ENCODE results near the gene CKS1B. TPM values are rescaled to one million over a fixed set of nuclear protein-coding genes. Genes with fewer than 3 reads are reported as not detected.

Gene CKS1B
- polyA plus RNA-seq, 2 of the 4 experiments (the other 2 are of a cell fraction) = 356 to 725 TPM

- 81% methylated on average over 8 of the region's 8 CpGs for WGBS (ENCODE audit: missing lambda C conversion rate)
- Histone ChIP-seq H3K4me2 (no peak overlapping the region), H3K9me3 (no peaks in the 10 kb centered on the region), H3K4me3 (no peak overlapping the region), H3K27ac (no peak overlapping the region), H3K4me1 (peaks cover 11% of the 10 kb centered on the region; the same call in 2 of the 3 replicates)
- DNase-seq (ENCODE audit: low read depth in 1 of 2, low spot score in 1 of 2) (no peak), FAIRE-seq (no peak), ATAC-seq (no peak)
- TF ChIP-seq CHD4 (IDR thresholded peaks at IDR 0.05; ENCODE audit: borderline replicate concordance) (no peak), CEBPB (IDR thresholded peaks at IDR 0.05) (no peak), USF2 (IDR thresholded peaks at IDR 0.05) (no peak), RCOR1 (IDR thresholded peaks at IDR 0.05; ENCODE audit: low read depth, low read length) (no peak), ZNF302 (CRISPR knock-in tag; IDR thresholded peaks at IDR 0.05) (no peak), SMC3 (IDR thresholded peaks at IDR 0.05) (no peak), RFX5 (IDR thresholded peaks at IDR 0.05) (no peak), KDM5A (IDR thresholded peaks at IDR 0.05) (no peak), HES2 (IDR thresholded peaks at IDR 0.05) (no peak), MAFK (IDR thresholded peaks at IDR 0.05; ENCODE audit: partially characterized antibody) (no peak), JUNB (IDR thresholded peaks at IDR 0.05) (no peak), ZC3H11A (IDR thresholded peaks at IDR 0.05) (no peak), EHMT2 (IDR thresholded peaks at IDR 0.05; ENCODE audit: low read depth) (no peak), JUN (IDR thresholded peaks at IDR 0.05) (no peak)
- TF ChIP-seq, protein P1, sequence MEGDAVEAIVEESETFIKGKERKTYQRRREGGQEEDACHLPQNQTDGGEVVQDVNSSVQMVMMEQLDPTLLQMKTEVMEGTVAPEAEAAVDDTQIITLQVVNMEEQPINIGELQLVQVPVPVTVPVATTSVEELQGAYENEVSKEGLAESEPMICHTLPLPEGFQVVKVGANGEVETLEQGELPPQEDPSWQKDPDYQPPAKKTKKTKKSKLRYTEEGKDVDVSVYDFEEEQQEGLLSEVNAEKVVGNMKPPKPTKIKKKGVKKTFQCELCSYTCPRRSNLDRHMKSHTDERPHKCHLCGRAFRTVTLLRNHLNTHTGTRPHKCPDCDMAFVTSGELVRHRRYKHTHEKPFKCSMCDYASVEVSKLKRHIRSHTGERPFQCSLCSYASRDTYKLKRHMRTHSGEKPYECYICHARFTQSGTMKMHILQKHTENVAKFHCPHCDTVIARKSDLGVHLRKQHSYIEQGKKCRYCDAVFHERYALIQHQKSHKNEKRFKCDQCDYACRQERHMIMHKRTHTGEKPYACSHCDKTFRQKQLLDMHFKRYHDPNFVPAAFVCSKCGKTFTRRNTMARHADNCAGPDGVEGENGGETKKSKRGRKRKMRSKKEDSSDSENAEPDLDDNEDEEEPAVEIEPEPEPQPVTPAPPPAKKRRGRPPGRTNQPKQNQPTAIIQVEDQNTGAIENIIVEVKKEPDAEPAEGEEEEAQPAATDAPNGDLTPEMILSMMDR (IDR thresholded peaks at IDR 0.05) = no peak
- ChIA-PET POLR2A (no interaction called here), CTCF (interaction anchor here (0.8 to 1.4 kb wide), 5 partner anchors 15 to 461 kb away, joined by 3 to 4 read pairs (median 3); no protein-coding TSS in a partner anchor)
Observed at GRCh38 chr1:154940651-154941194, 33.8 kb upstream of the CKS1B start.

- peak overlapping the region in 1 of 2 experiments; percentile 27; a peak in 1 of 6 replicates for H3K27ac ChIP-seq
Observed at GRCh38 chr1:154941333-154942013, 33.0 kb upstream of the CKS1B start.

DNA sequence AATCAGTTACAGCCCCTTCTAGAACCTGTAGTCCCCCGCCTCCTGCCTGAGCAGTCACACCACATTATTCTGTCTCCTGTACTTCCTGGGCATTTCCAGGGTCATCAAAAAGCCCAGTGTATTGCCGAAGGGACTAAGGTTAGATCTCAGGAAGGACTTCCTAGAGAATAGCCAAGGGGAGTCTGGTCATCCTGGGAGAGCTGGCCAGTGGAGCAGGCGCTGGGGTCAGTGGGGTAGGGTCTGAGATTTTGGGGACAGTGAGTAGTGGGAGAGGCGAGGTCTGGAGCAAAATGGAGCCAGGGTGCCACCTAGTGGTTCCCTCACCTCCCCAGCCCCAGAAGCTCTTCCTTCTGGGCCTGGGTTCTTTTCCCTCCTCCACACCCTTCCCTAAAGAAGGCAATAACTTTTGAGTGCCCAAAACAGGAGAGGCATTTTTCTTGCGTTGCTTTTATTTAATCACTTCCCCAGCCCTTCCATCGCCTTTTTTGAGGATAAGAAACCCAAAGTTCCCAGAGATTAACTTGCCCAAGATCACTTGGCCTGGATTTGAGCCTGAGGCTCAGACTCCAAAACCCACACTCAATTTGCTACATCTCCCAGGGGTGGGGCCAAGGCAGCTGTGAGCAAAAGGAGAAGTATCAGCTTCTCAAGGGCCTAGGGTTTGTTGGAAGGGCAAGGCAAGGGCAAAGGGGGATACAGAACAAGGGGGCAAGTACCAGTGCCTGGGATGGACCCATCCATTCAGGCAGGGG is 30.7 kb upstream of the CKS1B start:
- DNase-seq (ENCODE audit: low read depth in 1 of 2, low spot score in 1 of 2) (peak; percentile 42 to 70), ATAC-seq (peak; percentile 71 to 85; a peak in 5 of 6 replicates), FAIRE-seq (no peak)
- TF ChIP-seq SMC3 (IDR thresholded peaks at IDR 0.05) = peak; percentile 75
- TF ChIP-seq CHD2 (IDR thresholded peaks at IDR 0.05; ENCODE audit: low read length, partially characterized antibody) = no peak
- TF ChIP-seq EP300 (IDR thresholded peaks at IDR 0.05) = no peak
- TF ChIP-seq, protein P2, sequence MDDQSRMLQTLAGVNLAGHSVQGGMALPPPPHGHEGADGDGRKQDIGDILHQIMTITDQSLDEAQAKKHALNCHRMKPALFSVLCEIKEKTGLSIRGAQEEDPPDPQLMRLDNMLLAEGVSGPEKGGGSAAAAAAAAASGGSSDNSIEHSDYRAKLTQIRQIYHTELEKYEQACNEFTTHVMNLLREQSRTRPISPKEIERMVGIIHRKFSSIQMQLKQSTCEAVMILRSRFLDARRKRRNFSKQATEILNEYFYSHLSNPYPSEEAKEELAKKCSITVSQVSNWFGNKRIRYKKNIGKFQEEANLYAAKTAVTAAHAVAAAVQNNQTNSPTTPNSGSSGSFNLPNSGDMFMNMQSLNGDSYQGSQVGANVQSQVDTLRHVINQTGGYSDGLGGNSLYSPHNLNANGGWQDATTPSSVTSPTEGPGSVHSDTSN (IDR thresholded peaks at IDR 0.05) = no peak
- peak; percentile 81 to 84 for TF ChIP-seq RAD21 (conservative IDR thresholded peaks at IDR 0.05 in 1 of 2, IDR thresholded peaks at IDR 0.05 in 1 of 2)
- TF ChIP-seq, protein P1 (IDR thresholded peaks at IDR 0.05) = peak; percentile 85
- ChIA-PET POLR2A (interaction anchor here (1.1 kb wide), 1 partner anchor 27 kb away, joined by 3 read pairs; the partner anchor contains the start of gene SHC1), CTCF (interaction anchor here (0.7 to 2.5 kb wide), 25 partner anchors 8 to 499 kb away, joined by 3 to 14 read pairs (median 3); no protein-coding TSS in a partner anchor)
- no peak overlapping the region for H3K27ac ChIP-seq
- H3K4me2 ChIP-seq = no peak overlapping the region
- no peak overlapping the region for H3K4me3 ChIP-seq
- H3K9me3 ChIP-seq = no peaks in the 10 kb centered on the region
- 15% methylated on average over 6 of the region's 6 CpGs for WGBS (ENCODE audit: missing lambda C conversion rate)
- H3K4me1 ChIP-seq = no peaks in the 10 kb centered on the region

More at GRCh38 chr1:154941333-154942013, 33.0 kb upstream of the CKS1B start:
- TF ChIP-seq RFX5 (IDR thresholded peaks at IDR 0.05) = no peak
- TF ChIP-seq MAFK (IDR thresholded peaks at IDR 0.05; ENCODE audit: partially characterized antibody) = no peak
- TF ChIP-seq CEBPB (IDR thresholded peaks at IDR 0.05) = no peak
- no peak for TF ChIP-seq RCOR1 (IDR thresholded peaks at IDR 0.05; ENCODE audit: low read depth, low read length)
- no peak for TF ChIP-seq JUN (IDR thresholded peaks at IDR 0.05)
- CTCF ChIA-PET = interaction anchor here (1.1 to 1.4 kb wide), 2 partner anchors 76 to 462 kb away, joined by 3 read pairs; no protein-coding TSS in a partner anchor
- 82% methylated on average over 2 of the region's 5 CpGs for WGBS (ENCODE audit: missing lambda C conversion rate)
- ATAC-seq (no peak), DNase-seq (ENCODE audit: low read depth in 1 of 2, low spot score in 1 of 2) (no peak), FAIRE-seq (no peak)
- Histone ChIP-seq H3K4me1 (peaks cover 7% of the 10 kb centered on the region; the same call in 2 of the 3 replicates), H3K4me3 (no peak overlapping the region), H3K4me2 (no peak overlapping the region), H3K9me3 (no peaks in the 10 kb centered on the region)
- POLR2A ChIA-PET = no interaction called here
